Skeletal muscle satellite cell (primary cell): ENCODE measurements around the gene TEX14.

Source experiments
- H3K27me3 ChIP-seq: 2 replicates; pipeline ENCODE4 v1.7.0; 2013; ENCODE audit warnings: low read length; ENCODE audit not compliant: control insufficient read depth, insufficient read depth
- H3K36me3 ChIP-seq: 2 replicates; pipeline ENCODE4 v1.7.0; 2013; ENCODE audit warnings: mild to moderate bottlenecking, control low read depth, low read length; ENCODE audit not compliant: insufficient read depth
- H3K4me1 ChIP-seq: 2 replicates; pipeline ENCODE4 v1.7.0; 2013; ENCODE audit warnings: low read length; ENCODE audit not compliant: control insufficient read depth, insufficient read depth
- H3K4me2 ChIP-seq: 2 replicates; pipeline ENCODE4 v1.7.0; 2013; ENCODE audit warnings: mild to moderate bottlenecking, low read length
- H3K4me3 ChIP-seq: 2 replicates; pipeline ENCODE4 v1.7.0; 2013; ENCODE audit warnings: low read length
- H3K9ac ChIP-seq: 2 replicates; pipeline ENCODE4 v1.7.0; 2013; ENCODE audit warnings: mild to moderate bottlenecking, low read depth, low read length, moderate library complexity
- H3K9me3 ChIP-seq: replicated peaks from 2 replicates; pipeline ENCODE4 v1.7.0; 2013; ENCODE audit warnings: mild to moderate bottlenecking, control low read depth, low read length

The TEX14 gene

DNA sequence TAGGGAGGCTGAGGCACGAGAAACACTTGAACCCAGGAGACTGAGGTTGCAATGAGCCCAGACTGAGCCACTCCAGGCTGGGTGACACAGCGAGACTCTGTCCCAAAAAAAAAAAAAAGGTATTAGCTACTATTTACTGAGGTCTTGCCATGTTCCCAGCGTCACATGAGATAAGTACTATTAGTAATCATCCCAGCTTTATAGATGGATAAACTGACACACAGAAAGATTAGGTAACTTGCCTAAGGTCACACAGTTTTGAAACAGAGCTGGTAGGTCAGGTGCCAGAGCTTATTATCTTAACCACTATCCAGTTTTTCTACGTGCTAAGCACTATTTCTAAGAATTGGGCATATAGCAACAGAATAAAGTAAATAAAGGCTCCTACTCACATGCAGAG, 51.6 kb downstream of the TEX14 start:
- H3K4me1 ChIP-seq, result peaks cover 10% of the 10 kb centered on the region
- H3K27me3 ChIP-seq, result peaks cover 5% of the 10 kb centered on the region
- no peaks in the 10 kb centered on the region for H3K9me3 ChIP-seq
- no peaks in the 10 kb centered on the region for H3K36me3 ChIP-seq
- no peak overlapping the region for H3K9ac ChIP-seq
- H3K4me3 ChIP-seq, result no peak overlapping the region
- no peak overlapping the region for H3K4me2 ChIP-seq

DNA sequence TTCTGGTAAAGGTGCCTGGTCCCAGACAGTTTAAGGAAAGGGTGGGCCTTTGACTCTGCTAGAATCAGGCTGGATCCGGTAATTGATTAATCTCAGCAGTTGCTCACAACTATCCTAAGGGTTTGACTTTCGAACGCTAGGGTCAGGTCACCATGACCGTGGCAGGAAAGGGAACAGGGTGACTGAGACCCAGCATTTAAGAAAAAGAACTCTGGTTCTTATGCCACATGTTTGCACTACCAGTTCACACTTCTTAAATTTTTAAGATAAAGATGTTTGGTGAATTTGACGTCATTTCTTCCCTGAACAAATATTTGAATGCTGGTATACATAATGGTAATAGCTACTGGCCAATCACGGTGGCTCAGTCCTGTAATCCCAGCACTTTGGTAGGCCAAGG, 52.2 kb downstream of the TEX14 start:
- H3K4me2 ChIP-seq, result no peak overlapping the region
- H3K9ac ChIP-seq, result no peak overlapping the region
- peaks cover 10% of the 10 kb centered on the region for H3K4me1 ChIP-seq
- H3K9me3 ChIP-seq, result no peaks in the 10 kb centered on the region
- no peaks in the 10 kb centered on the region for H3K36me3 ChIP-seq
- H3K27me3 ChIP-seq, result peaks cover 5% of the 10 kb centered on the region
- H3K4me3 ChIP-seq, result no peak overlapping the region

DNA sequence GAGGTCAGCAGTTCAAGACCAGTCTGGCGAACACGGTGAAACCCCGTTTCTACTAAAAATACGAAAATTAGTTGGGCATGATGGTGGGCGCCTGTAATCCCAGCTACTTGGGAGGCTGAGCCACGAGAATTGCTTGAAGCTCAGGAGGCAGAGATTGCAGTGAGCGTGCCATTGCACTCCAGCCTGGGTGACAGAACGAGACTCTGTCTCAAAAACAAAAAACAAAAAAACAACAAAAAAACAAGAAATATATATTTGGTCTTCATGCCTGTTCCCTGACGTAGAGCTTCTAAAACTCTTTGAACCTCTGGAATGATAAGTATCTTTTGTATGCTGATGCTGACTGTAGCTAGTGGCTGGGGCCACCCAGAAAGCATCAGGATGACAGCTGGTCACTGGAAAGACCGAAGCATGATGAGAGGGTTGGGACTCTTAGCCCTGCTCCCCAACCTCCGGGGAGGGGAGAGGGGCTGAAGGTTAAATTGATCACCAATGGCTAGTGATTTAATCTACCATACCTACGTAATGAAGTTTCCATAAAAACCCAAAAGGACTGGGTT, 54.8 kb downstream of the TEX14 start:
- Histone ChIP-seq H3K9ac (no peak overlapping the region), H3K4me2 (no peak overlapping the region), H3K9me3 (no peaks in the 10 kb centered on the region), H3K4me3 (no peak overlapping the region), H3K36me3 (no peaks in the 10 kb centered on the region), H3K27me3 (peaks cover 5% of the 10 kb centered on the region), H3K4me1 (peaks cover 5% of the 10 kb centered on the region)

DNA sequence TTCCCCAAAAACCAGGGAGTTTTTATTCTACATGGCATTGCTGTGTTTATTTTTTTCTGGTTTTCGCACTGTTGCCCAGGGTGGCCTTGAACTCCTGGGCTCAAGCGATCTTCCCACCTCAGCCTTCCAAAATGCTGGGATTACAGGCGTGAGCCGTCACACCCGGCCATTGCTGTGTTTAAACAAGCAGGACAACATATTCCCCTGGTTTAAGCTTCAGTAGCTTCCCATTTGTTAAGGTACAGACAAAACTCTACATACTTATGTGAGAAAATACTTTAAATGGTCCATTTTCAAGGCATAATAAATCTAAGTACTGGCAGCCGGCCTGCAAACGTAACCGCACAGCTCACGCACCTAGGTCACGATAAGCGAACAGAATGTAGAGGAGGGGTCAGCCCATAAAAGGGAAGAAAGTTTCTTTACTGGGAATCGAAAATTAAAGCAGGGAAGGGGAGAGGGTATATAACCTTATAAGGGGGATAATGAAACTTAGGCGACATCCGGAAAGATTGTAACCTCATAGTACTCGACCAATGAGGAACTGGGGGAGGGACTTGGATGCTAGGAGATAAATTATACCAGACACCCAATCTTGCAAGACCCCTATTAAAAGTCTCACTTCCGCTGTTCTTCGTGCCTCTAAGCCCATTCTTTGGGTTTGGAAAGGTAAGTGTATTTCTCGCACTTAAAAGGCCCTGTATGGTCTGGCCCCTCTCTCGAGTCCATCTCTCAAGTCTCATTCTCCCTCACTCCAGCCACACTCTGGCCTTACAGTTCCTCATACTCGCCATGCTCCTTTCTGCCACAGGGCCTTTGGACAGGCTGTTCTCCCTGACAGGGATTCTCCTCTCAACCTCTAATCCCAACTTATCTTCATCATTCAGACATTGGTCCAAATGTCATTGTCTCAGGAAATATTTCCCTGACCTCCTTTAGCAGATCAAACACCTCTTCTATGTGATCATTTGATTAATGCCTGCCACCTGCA, 59.2 kb downstream of the TEX14 start:
- Histone ChIP-seq H3K4me1 (peaks cover 5% of the 10 kb centered on the region), H3K4me3 (peak overlapping the region; percentile 59), H3K36me3 (no peaks in the 10 kb centered on the region), H3K9ac (peak overlapping the region; percentile 80), H3K27me3 (peaks cover 5% of the 10 kb centered on the region), H3K4me2 (peak overlapping the region; percentile 69), H3K9me3 (no peaks in the 10 kb centered on the region)

DNA sequence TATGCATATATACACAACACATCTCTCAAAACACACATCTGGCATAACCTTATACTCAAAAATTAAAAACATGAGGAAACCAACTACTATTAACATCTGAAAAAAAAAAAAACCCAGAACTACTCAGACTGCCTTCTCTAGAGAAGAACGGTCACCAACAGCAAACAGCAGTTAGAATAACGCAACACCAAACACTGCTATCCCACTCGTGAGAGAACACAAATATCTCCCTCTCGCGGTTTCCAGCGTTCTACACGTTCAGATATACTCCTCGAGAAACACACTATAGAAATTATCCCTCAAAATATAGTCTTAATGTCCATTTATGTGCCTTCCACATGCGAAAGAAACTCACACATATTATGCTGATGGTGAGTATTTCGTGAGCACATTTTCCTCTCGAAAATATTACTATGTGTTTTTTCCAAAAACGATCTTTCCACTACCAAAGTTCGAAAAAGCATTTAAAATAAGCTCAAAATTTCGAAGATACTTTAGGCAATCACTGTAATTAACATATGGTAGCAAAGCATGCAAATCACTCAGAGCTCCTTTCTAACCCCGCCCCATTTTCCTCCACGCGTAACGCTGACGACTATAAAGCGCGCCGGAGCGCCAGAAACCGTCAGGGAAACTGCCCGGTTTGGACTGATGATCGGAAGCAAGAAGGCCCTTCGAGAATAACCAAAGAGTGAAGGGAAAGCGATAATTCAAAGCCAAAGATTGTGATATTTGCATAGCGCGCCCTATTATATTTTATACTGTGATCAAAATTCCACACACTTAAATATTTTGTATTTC, 60.1 kb downstream of the TEX14 start:
- Histone ChIP-seq H3K9me3 (no peaks in the 10 kb centered on the region), H3K36me3 (no peaks in the 10 kb centered on the region), H3K9ac (peak overlapping the region; percentile 80), H3K4me3 (peak overlapping the region; percentile 59), H3K27me3 (no peaks in the 10 kb centered on the region), H3K4me1 (peaks cover 5% of the 10 kb centered on the region), H3K4me2 (peak overlapping the region; percentile 69)

DNA sequence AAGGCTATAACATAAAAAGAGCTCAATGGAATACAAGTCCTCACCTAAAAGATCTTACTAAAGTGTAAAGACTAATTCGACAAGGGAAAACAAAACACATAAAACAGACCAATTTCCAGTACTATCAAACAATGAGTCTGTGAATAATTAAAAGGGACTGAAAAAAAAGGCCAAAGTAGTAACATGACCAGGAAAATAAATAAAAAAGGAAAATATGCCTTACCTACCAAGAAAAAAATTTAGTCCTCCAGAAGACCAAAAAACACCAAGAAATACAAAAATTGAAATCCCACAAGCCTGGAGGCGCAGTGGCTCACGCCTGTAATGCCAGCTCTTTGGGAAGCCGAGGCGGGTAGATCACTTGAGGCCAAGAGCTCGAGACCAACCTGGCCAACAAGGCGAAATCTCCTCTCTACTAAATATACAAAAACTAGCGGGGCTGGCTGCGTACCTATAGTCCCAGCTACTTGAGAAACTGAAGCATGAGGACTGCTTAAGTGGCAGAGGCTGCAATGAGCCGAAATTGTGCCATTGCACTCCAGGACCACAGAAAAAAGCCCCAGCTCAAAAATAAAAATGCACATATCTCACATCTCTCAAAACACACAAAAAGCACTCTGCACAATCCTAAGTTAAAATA, 60.8 kb downstream of the TEX14 start:
- peaks cover 5% of the 10 kb centered on the region for H3K4me1 ChIP-seq
- H3K4me3 ChIP-seq, result no peak overlapping the region
- H3K27me3 ChIP-seq, result no peaks in the 10 kb centered on the region
- H3K9me3 ChIP-seq, result no peaks in the 10 kb centered on the region
- no peaks in the 10 kb centered on the region for H3K36me3 ChIP-seq
- peak overlapping the region; percentile 8 for H3K4me2 ChIP-seq
- no peak overlapping the region for H3K9ac ChIP-seq

DNA sequence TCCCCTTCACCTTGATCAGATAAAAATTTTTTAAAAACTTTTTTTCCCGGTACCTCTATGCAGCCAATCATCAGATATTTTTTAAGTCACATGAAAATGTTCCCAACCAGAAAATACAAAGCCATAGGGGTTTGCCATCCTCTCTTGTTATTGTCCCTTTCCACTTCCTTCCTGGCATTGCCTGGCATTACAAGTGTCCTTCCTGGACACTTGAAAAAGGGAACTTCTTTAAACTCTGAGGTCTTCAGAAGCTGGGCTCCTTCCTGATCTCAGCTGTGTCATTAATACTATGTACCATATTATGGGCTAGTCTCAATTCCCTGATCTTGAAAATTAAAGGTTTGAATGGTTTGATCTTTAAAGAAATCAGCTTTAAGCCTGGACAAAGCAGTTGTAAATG, 64.9 kb downstream of the TEX14 start:
- no peak overlapping the region for H3K9ac ChIP-seq
- no peaks in the 10 kb centered on the region for H3K4me1 ChIP-seq
- no peak overlapping the region for H3K4me3 ChIP-seq
- no peaks in the 10 kb centered on the region for H3K9me3 ChIP-seq
- no peaks in the 10 kb centered on the region for H3K36me3 ChIP-seq
- H3K4me2 ChIP-seq, result no peak overlapping the region
- H3K27me3 ChIP-seq, result no peaks in the 10 kb centered on the region

DNA sequence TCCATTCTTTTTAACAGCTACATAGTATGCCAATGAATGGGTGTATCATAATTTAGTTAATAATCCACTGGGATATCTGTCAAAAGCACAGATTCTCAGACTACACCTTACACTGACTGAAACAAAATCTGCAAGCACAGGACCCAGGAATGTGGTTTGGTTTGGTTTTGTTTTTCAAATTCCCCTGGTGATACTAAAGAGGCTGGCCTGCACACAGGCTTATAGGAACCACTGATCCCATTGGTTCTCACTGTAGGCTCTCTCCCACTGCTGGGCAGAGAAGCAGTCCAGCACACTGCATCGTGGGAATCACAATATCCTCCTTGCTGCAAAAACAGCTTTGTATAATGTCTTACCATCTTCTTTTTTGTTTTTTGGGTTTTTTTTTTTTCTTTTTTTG, 67.1 kb downstream of the TEX14 start:
- no peaks in the 10 kb centered on the region for H3K36me3 ChIP-seq
- H3K27me3 ChIP-seq, result peaks cover 9% of the 10 kb centered on the region
- H3K4me2 ChIP-seq, result no peak overlapping the region

DNA sequence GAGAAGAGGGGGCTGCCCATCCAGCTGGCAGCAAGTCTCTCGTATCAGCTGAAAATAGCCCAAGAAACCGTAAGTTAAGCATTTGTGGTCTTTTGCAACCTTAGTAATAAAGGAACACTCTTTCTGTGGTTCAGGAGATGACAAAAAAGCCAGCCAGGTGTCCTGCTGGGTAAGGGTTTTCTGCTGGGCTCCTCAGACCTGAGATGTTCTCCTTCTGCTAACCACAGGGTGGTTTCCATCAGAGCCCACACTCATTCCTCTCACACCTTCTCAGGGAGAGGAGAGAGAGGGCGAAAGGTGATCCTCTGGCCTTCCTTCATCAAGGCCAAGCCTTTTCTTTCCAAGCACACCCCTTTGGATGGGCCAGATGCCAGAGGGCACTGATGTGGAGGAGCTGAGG, 70.7 kb downstream of the TEX14 start:
- Histone ChIP-seq H3K27me3 (peaks cover 19% of the 10 kb centered on the region), H3K36me3 (no peaks in the 10 kb centered on the region), H3K4me3 (no peak overlapping the region), H3K9me3 (no peaks in the 10 kb centered on the region), H3K9ac (no peak overlapping the region), H3K4me1 (no peaks in the 10 kb centered on the region), H3K4me2 (no peak overlapping the region)

More for the DNA sequence above, 67.1 kb downstream of the TEX14 start:
- no peak overlapping the region for H3K9ac ChIP-seq
- H3K9me3 ChIP-seq, result no peaks in the 10 kb centered on the region
- no peaks in the 10 kb centered on the region for H3K4me1 ChIP-seq
- no peak overlapping the region for H3K4me3 ChIP-seq

DNA sequence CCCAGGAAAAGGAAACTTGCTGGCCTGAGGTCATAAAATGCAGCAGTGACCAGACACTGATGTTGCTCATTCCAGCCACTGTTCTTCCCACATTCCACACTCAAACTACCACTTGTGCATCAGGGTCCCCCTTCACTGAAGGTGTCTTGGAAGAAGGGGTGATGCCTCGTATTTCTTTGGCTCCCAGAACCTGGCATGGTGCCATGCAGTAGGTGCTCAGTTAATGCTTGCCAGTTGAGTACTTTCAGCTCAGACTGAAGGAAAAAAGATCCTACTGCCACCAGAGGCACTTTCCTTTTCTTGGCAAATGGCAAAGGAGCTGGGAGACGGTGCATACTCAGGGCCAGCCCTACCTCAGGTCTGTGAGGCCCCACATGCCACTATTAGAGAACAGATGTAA, 73.5 kb downstream of the TEX14 start:
- H3K27me3 ChIP-seq, result peaks cover 26% of the 10 kb centered on the region
- H3K4me1 ChIP-seq, result no peaks in the 10 kb centered on the region
- H3K36me3 ChIP-seq, result no peaks in the 10 kb centered on the region
- H3K4me3 ChIP-seq, result no peak overlapping the region
- no peak overlapping the region for H3K4me2 ChIP-seq
- H3K9ac ChIP-seq, result no peak overlapping the region
- no peaks in the 10 kb centered on the region for H3K9me3 ChIP-seq

DNA sequence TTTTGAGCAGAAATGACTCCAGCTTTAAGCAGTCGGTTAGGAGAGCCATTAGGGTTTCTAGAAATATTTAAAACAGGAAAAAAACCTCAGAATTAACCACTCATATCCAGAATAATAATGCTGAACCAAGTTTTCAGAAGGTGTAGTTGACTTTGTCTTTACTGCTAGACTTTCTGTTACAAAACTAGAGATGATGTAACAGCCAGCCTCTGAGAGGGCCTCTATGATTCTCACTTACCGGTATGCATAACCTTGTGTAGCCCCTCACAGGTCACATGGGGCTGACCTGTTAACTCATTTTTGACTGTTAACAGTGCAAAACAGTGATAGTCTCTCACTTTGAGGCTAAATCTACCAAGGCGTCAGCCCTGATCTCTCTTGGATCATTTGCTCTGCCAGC, 74.3 kb downstream of the TEX14 start:
- no peak overlapping the region for H3K4me3 ChIP-seq

More for the DNA sequence above, 74.3 kb downstream of the TEX14 start:
- Histone ChIP-seq H3K9ac (no peak overlapping the region), H3K36me3 (no peaks in the 10 kb centered on the region), H3K27me3 (peaks cover 26% of the 10 kb centered on the region), H3K4me1 (no peaks in the 10 kb centered on the region), H3K9me3 (no peaks in the 10 kb centered on the region), H3K4me2 (no peak overlapping the region)
